ENCODE results near the gene AHRR.
"Not testable (repeated sequence)": the region's sequence is repeated elsewhere in the genome, so short reads cannot be mapped to it uniquely, and the experiment has no call there.

Gene AHRR

DNA sequence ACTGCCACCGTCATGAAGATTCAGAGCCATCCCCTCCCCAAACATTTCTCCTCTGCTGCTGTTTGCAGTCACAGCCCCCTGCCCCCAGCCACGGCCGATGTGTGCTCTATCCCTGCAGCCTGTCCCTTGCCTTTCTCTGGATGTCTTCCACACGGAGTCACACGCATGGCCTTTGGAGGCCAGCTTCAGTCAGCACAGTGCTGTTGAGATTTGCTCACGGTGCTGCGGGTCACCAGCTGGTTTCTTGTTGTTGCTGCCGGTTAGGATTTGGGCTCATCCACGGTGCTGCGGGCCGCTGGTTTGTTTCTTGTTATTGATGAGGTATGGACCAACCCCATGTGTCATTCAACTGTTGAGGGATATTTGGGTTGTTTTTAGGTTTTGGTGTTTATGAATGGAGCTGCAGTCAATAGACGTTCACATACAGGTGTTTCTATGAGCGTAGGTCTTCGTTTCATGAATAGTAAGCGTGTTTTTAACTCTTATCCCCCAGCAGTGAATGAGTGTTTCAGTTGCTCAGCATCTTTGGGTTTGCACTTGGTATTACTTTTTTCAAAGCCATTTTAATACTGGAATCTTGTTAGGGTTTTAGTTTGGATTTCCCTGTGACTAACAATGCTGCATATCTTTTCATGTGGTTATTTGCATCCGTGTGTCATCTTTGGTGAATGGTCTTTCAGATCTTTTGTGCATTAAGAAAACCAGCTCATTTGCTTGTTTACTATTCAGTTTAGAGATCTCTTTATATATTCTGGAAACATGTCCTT is 57.6 kb downstream of the AHRR start:
- DNase-seq (ENCODE audit: low read depth), result no peak

DNA sequence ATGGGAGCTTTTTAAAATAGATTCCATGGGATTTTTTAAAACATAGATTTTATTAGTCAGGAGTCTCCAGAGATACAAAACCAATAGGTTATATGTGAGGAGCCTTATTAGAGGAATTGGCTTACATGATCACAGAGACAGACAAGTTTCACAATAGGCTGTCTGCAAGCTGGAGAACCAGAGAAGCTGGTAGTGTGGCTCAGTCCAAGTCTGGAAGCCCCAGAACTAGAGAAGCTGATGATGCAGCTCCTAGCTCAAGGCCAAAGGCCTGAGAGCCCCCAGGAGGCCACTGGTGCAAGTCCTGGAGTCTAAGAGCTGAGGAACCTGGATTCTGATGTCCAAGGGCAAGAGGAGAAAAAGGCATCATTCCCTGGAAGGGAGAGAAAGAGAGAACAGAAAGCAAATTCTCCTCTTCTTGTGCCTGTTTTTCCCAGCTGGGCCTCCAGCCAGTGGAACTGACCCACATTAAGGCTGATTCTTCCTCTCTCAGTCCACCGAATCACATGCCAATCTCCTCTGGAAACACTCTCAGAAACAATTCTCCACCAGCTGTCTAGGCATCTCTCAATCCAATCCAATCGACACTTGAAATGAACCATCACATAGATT is 59.3 kb downstream of the AHRR start:
- no peak for DNase-seq (ENCODE audit: low read depth)

- no peak for DNase-seq (ENCODE audit: low read depth)
These were observed 61.6 kb downstream of the AHRR start for GRCh38 chr5:383066-383465.

DNA sequence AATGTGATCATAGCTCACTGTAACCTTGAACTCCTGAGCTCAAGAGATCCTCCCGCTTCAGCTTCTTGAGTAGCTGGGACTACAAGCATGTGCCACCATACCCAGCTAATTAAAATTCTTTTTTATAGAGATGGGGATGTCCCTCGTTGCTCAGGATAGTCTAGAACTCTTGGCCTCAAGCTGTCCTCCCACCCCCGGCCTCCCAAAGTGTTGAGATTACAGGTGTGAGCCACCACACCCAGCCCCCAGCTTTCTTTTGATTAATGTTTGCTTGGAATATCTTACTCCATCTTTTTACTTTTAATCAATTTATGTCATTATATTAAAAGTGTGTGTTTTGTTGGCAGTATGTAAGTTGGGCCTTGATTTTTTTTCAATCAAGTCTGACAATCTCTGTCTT is 62.1 kb downstream of the AHRR start:
- no peak for DNase-seq (ENCODE audit: low read depth)

GRCh38 chr5:384576-384975 is 63.1 kb downstream of the AHRR start:
- DNase-seq (ENCODE audit: low read depth), result not testable (repeated sequence)

DNA sequence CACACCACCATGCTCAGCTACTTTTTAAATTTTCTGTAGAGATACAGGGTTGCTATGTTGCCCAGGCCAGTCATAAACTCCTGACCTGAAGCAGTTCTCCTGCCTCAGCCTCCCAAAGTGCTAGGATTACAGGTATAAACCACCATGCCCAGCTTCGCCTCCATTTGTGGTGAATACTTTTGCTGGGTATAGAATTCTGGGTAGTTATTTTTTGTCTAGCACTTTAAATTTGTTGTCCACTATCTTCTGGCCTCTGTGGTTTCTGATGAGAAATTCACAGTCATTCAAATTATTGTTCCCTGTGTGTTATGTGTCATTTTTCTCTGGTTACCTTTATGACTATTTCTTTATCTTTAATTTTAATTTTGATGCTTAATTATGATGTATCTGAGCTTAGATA is 63.8 kb downstream of the AHRR start:
- no peak for DNase-seq (ENCODE audit: low read depth)

GRCh38 chr5:386432-387341 is 65.2 kb downstream of the AHRR start:
- no peak for DNase-seq (ENCODE audit: low read depth)

DNA sequence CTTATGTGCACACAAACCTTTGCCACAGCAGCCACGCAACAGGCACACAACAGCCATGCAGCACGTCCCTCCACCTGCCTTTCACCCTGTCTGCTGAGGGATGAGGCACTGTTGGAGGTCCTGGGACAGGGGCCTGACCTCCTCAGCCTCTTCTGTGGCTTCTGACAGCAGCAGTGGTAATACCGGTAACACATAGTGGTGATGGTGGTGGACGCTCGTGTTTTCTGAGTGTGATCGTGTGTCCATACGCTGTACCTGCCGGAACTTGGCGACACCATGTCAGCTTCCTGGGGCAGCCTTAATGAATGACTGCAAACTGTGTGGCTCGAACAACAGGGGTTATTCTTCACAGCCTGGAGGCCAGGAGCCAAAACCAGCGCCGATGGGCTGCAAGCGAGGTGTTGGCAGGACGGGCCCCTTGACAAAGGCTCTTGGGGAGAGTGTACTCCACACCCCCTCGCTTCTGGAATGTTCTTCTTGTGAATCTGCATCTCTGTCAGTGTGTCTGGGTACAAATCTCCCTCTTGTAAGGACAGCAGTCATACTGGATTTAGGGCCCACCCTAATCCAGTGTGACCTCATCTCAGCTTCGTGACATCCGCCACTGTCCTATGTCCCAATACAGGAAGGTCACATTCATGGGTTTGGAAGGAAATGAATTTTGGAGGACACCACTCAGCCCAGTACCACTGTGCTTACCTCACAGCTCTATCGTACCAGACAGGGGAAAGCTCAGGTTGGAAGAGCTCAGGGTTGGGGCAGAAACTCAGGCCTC is 66.2 kb downstream of the AHRR start:
- no peak for DNase-seq (ENCODE audit: low read depth)

GRCh38 chr5:388266-389196 is 67.0 kb downstream of the AHRR start:
- DNase-seq (ENCODE audit: low read depth), result no peak

GRCh38 chr5:389197-389821 is 67.8 kb downstream of the AHRR start:
- DNase-seq (ENCODE audit: low read depth), result no peak

DNA sequence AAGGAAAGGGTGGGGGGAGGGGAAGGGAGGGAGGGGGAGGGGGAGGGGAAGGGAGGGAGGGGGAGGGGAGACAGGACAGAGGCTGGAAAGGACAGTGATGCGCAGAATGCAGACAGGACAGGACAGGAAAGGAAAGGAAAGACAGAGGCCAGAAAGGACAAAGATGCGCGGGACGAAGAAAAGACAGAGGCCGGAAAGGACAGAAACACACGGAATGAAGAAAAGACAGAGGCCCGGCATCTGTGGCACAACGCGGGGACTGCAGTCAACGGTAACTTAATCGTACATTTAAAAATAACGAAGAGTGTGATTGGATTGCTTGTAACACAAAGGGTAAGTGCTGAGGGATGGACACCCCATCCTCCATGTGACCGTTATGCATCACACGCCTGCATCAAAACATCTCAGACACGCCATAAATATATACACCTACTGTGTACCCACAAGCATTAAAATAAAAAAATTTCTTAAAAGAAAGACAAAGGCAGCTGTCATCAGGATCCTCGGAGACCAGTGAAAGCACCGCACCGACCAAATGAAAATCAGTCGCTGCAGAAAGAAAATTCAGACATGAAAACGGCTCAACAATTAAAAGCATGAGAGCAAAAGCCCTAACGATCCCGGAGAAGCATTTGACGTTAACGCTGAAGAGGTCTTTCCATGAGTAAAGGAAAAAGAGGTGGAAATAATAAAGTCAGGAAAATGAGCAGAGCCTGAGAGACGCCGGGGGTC is 68.5 kb downstream of the AHRR start:
- DNase-seq (ENCODE audit: low read depth), result no peak

- DNase-seq (ENCODE audit: low read depth), result no peak
These were observed 69.3 kb downstream of the AHRR start for GRCh38 chr5:390623-391491.

- peak; percentile 21 for DNase-seq (ENCODE audit: low read depth)
These were observed 71.0 kb downstream of the AHRR start for GRCh38 chr5:392431-392988.

DNA sequence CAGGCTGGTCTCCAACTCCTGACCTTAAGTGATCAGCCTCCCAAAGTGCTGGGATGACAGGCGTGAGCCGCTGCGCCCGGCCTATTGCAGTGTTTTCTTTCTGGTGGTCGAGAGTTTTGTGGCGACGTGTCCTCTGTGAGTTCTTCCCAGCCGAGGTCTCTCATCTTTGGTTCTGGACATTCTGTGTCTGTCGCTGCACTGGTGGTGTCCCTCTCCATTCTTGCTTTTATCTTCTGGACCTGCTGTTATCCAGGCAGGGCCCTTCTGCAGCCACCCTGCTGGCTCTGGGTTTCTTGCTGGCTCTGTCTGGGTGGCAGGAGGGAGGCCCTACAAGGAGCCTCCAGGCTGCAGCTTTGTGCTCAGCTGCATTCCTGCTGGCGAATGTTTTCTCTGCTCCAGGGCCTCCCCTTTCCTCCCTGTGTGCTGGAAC is 72.3 kb downstream of the AHRR start:
- DNase-seq (ENCODE audit: low read depth), result no peak

- DNase-seq (ENCODE audit: low read depth), result no peak
These were observed 73.2 kb downstream of the AHRR start for GRCh38 chr5:394671-395155.

GRCh38 chr5:395156-395920 is 73.8 kb downstream of the AHRR start:
- no peak for DNase-seq (ENCODE audit: low read depth)

DNA sequence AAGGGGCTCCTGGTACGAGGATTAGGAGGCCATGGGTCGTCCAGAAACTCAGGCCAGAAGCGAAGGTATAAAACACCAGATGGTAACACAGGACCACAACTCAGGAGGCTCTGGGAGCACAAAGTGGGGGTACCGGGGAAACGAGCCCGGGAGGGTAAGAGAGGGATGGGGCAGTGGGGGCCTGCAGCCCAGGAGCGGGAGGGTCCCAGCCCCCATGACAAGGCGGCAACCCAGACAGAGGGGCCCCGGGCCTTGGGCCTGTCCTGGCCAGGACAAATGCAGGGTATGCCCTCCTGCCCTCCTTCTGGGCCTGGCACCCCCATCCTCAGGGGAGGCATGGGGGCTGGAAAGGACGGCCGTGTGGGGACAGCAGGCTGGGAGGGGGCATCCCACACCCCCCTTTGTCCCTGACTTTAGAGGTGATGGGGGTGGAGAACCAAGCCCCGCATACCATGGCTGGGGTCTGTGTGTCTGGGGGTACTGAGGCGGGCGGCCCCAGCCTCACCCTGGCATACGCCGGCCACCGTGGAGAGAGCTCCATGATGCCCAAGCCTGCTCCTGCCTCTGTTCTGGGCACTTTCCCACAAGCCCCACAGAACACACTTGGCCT is 74.5 kb downstream of the AHRR start:
- no peak for DNase-seq (ENCODE audit: low read depth)
